ENCODE data around the gene TGFB3.
"Not testable (repeated sequence)": the region's sequence is repeated elsewhere in the genome, so short reads cannot be mapped to it uniquely, and the experiment has no call there.

Gene TGFB3

DNA sequence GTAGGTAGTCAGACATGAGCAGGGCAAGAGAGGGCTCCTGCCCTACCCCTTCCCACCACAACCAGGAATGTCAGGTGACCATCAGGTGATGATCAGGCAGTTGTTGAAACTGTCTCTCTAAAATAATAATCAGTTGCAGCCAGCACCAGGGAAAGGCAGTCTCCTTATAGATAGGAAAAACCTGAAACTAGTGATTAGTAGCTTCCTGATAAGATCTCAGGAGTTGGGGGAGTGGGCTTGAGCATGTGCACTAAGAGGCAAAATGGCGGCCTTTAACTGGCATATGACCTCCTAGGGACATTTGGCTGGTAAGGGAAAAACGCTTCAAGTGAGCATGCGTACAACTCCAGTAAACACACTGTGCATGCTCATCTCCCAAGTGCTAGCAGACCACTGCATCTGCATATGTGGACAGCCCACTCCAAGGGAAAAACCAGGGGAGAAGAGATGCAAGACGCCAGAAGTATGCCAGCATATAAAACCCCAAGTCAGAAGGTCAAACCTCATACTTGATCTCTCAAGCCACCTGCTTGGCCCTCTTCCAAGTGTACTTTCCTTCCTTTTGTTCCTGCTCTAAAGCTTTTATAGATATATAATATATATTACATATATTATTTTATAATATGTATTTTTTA is 37.1 kb downstream of the TGFB3 start:
- DNase-seq, result no peak

DNA sequence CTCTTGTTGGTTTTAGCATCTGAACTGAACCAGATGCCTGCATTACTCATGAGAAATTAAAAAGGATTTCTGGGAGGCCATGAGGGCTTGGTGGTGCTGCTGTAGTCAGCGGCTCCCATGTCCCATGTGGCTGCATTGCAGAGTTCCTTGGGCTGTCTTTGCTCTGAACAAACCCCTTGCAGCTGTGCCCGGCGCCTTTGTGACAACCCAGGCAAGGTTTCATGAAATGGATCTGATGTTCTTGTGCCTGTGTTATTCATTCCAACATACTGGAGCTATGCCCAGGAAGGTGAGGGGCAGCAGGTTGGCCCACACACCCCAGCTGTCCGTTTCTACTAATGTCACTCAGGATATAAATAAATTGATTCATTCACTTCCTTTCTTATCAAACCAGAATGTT is 40.8 kb downstream of the TGFB3 start:
- DNase-seq, result no peak

DNA sequence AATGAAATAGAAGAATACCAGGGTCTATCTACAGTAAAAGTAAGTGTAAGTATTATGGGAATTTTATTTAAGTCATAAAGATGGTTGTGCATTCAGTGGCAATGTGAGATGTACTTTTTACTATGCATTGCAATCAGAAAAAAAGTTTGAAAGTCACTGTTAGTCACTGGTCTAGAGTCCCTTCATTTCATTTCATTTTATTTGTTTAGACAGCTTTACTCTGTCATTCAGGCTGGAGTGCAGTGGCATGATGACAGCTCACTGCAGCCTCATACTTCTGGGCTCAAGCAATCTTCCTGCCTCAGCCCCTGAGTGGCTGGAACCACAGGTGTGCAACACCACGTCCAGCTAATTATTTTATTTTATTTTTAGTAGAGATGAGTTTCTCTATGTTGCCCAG is 42.6 kb downstream of the TGFB3 start:
- no peak for DNase-seq

DNA sequence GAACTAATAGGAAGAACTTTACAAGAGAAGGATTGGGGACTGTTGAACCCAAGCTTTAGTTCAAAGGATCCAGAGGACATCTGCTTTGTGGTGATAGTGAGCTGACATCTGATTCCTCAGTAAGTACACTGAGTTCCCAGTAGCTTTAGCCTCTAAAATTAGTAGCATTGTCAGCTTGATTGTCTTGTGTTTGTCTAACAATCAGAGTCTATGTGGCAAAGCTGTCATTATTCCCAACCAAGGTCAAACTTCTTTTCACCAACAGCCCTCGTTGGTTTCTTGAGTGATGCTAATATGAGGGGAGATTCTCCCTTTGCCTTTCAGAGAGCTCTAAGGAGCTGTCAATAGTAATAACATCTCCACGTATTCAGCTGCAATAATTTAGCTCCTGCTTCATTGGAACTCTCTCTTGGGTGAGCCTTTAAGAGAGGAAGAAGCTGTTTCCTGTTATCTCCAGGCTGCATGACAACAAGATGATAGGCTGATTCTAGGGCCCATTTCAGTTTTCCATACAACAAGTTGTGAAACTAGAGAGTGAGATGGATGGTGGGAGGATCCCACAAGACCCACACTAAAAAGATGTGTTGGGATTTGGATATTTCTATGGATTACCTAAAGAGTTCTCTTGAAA is 46.7 kb downstream of the TGFB3 start:
- DNase-seq, result no peak

DNA sequence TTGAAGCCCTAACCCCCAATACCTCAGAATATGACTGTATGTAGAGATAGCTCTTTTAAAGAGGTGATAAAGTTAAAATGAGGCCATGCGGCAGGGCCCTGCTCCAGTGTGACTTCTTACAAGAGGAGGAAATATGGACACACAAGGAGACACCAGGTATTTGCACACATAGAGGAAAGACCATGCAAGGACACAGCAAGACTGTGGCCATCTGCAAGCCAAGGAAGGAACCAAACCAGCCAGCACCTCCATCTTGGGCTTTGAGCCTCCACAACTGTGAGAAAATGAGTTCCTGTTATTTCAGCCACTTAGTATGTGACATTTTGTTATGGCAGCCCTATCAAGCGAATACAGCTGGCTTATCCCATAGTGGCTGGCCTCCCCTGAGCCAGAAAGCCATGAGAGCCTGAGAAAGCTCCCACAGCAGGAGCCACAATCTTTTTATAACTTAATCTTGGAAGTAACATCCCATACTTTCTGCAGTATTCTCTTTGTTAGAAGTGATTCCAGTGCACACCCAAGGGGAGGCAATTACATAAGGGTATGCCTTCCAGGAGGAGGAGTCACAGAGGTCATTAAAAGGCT is 48.0 kb downstream of the TGFB3 start:
- DNase-seq, result no peak

DNA sequence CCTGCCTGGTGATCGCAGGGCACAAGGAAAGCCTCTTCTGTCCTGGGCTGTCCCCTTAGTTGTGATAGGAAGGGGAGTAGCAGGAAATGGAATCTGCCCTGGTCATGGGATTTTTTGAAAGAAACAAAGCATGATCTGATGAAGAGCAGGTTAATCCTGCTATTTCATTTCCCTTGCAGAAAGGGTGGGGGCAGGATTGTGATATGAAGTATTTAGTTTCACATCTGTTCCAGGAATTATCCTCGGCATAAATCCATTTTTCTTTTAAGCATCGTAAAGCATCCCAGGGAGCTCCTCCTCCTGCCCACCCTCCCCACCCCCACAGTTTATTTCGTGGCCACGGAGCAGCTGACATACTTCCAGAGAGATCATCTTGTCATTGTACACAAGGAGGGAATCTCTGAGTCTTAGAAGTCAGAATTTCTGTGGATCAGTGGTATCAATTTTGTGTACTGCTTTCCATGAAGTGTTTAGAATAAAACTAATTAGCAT is 53.1 kb downstream of the TGFB3 start:
- DNase-seq, result no peak

DNA sequence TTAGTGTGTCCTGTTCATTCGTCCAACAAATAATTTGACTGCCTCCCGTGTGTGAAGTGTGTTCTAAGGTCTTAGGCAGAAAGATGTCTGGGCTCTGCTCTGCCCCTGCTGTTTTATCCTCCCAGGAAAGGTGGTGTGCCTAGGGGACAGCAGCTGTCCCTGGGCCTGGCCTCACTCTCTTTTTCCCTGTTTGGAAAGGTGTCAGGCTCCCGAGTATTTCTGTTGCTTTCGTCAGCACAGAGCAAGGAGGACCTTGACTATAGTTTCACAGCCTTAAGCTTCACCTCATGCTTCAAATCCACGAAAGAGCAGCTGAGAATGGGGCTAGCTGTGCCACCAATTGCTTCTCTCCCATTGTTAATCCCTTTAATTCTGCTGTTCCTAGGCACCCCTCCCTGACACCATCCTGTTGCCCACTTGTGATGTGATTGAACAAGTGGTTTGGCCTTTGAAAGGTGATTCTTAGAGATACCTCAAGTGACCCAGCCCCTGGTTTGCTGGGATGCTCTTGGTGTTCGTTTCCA is 54.2 kb downstream of the TGFB3 start:
- DNase-seq, result no peak

DNA sequence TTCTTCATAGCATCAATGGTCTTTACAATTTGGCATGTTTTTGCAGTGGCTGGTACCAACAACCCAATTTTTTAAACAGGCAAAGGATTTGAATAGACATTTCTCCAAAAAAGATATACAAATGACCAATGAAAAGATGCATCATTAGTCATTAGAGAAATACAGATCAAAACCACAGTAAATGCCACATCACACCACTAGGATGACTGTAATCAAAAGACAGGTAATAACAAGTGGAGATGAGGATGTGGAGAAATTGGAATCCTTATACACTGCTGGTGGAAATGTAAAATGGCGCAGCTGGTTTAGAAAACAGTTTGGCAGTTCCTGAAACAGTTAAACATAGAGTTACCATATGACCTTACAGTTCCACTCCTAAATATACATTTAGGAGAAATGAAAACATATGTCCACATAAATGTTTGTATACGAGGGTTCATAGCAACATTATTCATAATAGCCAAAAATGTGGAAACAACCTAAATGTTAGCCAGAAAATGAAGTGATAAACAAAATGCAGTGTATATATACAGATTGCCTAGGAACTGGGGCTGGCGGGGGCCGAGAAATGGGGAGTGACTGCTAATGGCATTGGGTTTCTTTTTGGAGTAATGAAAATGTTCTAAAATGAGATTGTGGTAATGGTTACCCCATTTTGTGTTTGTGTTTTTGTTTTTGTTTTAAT is 55.2 kb downstream of the TGFB3 start:
- no peak for DNase-seq

DNA sequence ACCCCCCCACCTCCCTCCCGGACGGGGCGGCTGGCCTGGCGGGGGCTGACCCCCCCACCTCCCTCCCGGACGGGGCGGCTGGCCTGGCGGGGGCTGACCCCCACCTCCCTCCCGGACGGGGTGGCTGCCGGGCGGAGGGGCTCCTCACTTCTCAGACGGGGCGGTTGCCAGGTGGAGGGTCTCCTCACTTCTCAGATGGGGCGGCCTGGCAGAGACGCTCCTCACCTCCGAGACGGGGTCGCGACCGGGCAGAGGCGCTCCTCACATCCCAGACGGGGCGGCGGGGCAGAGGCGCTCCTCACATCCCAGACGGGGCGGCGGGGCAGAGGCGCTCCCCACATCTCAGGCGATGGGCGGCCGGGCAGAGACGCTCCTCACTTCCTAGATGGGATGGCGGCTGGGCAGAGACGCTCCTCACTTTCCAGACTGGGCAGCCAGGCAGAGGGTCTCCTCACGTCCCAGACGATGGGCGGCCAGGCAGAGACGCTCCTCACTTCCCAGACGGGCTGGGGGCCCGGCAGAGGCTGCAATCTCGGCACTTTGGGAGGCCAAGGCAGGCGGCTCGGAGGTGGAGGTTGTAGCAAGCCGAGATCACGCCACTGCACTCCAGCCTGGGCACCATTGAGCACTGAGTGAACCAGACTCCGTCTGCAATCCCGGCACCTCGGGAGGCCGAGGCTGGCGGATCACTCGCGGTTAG is 56.5 kb downstream of the TGFB3 start:
- DNase-seq, result not testable (repeated sequence)

DNA sequence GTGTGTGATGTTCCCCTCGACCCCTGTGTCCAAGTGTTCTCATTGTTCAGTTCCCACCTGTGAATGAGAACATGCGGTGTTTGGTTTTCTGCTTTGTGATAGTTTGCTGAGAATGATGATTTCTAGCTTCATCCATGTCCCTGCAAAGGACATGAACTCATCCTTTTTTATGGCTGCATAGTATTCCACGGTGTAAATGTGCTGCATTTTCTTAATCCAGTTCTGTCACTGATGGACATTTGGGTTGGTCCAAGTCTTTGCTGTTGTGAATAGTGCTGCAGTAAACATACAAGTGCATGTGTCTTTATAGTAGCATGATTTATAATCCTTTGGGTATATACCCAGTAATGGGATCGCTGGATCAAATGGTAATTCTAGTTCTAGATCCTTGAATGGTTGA is 61.4 kb downstream of the TGFB3 start:
- not testable (repeated sequence) for DNase-seq

DNA sequence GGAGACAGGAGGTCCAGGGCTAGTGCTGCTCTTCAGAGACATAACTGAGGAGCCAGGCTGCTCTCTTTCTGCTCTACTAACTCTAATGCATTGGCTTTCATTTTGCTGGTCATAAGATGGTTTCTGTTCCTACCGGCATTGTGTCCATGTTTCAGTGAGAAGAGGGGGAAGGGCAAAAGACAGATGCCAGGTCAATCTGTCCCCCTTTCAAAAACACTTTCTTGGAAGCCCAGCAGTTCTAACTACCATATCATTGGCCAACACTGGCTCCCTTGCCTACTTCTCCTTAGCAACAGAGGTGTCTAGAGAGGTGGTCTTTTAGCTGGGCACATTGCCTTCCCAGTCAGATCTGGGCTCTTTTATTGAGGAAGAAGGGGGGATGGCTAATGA is 63.9 kb downstream of the TGFB3 start:
- DNase-seq, result no peak

DNA sequence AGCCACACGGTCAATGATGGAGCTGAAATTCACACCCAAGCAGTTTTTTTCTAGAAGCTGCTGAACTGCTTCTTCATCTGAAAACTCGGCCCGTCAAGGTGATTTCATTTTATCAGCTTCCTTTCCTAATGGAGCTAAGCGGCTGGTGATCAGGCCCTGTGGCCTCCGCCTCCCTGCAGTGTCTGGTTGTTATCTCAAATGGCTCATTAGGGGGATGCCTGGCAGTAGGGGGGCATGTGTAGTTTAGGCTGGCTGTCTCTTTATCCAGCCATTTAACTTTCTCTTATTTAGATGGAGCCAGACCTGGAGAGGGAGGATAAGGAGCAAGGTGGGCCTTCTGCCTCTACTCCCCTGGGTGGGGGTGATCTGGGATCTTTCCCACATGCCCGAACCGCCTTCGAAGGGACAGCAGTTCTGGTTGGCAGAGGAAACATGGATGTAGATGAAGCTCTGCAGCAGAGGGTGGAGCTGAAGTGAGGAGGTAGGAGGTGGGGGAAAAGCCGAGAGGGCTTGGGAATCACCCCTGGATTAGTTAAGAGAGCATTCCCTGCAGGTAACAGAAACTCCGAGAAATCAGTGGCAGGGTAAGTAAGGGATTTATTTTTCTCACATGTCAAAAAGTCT is 64.4 kb downstream of the TGFB3 start:
- DNase-seq, result no peak

DNA sequence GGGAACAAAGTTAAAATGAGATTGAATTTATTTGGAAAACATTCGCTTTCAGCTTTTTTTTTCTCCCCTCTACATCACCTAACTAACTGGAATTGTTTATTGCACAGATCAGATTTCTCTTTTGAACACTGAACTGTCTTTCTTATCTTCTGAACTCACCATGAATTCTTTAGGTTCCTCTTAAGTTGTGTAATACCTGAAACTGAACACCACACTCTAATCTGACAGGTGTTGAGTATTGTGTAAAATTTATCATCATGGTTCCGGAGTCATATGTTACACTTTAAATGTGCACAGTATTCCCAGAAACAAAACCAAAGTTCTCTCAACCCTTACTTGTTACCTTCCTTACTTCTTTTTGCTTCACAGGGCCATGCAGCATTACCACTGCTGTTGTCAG is 66.8 kb downstream of the TGFB3 start:
- no peak for DNase-seq

DNA sequence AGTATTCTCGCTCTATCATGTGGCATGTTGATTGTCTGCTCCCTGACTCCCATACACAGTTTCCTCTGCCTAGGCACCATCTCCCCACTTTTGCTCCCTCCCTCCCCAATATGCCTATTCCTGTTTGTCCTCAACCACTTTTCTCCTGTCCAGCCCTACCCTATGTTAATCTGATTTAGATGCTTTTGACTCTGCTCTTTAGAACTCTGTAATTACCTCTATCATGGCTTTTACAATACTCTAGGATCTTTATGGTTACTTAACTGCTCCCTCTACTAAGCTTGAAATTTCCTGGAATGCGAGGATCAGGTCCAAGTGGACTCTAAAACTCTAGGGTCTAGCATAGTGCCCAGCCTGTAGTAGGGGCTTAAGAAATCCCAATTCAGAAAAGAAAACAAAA is 68.6 kb downstream of the TGFB3 start:
- no peak for DNase-seq

DNA sequence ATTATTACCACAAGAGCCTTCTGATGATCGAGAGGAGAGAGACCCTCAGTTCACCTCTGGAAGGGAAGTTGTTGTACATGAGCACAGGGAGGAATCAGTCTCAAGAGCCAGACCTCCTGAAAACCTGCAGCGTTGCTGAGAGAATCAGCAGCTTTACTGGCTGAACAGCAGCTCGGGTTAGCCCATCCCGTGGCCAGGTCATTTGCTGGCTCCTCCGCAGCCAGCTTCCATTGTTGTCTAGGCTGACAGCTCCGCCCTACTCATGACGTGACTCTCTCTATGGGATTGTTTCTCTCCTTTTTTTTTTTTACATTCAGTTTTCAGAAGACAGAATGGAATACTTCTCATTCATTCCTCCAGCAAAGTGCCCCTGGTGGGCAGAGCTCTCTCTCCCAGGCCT is 69.9 kb downstream of the TGFB3 start:
- DNase-seq, result no peak

DNA sequence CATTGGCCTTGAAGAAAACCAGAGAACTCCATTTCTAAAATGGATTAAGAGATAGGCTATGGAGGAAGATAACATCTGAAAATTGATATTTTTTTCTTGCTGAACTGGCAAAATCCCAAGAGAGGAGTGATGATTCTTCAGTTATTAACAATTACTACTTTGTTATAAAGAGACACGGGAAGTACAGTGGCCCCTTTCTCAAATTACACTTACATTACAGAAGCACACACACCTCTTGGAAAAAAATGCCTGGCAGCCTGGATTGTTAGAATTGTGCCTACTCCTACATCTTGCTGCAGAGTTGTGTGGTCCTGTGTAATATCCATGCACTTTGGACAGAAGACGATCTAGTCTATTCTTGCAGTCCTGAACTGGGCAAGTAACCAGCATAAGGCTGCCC is 71.7 kb downstream of the TGFB3 start:
- no peak for DNase-seq

DNA sequence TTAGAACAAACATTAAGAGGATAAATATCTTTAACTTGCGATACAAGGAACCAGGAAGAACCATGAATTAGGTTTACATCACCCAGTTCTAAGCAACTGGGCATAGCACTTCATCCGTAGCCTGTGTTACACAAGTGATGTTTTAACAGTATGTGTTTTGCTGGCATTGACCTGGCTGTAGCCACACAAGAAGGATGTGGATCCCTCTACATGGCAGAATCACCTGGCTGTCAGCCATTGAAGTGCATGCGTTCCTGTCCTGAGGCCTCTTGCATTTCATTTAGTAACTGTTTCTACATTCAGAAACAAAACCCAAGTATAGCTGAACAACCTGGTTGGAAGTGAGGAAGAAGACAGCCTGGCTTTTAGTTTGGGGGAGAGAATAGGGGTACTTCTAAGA is 72.2 kb downstream of the TGFB3 start:
- no peak for DNase-seq

All from NCI-H446 treated with DMSO at 0.1 percent for 48 hours (cell line).